ENCODE results near the gene MS4A8. TPM values are rescaled to one million over a fixed set of nuclear protein-coding genes. Genes with fewer than 3 reads are reported as not detected.
"Not testable (repeated sequence)": the region's sequence is repeated elsewhere in the genome, so short reads cannot be mapped to it uniquely, and the experiment has no call there.

The MS4A8 gene, protein sequence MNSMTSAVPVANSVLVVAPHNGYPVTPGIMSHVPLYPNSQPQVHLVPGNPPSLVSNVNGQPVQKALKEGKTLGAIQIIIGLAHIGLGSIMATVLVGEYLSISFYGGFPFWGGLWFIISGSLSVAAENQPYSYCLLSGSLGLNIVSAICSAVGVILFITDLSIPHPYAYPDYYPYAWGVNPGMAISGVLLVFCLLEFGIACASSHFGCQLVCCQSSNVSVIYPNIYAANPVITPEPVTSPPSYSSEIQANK
- total RNA-seq = not detected

DNA sequence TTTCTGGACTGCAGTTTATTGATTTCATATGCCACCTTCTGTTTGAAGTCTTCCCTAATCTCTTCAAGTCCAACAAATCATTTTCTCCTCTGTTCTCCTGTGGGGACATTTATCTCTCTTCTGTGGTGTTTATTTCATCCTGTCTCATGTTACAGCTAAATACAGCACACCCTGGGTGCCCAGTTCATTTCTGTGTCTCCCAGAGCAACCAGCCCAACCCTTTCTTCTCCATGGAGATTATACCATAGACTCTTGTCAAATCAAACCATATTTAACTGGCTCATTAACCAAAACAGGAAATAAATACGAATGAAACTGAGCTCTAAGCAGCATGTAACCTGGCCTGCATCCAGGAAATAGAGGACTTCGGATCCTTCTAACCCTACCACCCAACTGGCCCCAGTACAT lies at the start of gene MS4A8:
TSS of gene MS4A8 (plus strand) at position 329 of the 408 bp plus-strand sequence. CDS start 1,249 bp downstream, outside the sequence.
- H3K4me1 ChIP-seq = no peaks in the 10 kb centered on the region
- intact Hi-C loops (cut with DNase I) = no loop called here
- no peak within 1 kb of the TSS for H3K4me3 ChIP-seq
- no peaks in the 10 kb centered on the region for H3K36me3 ChIP-seq
- H3K27me3 ChIP-seq = no peaks in the 10 kb centered on the region
- TF ChIP-seq POLR2A (IDR thresholded peaks at IDR 0.05) = no peak
- no peak for TF ChIP-seq POLR2AphosphoS5 (IDR thresholded peaks at IDR 0.05; ENCODE audit: insufficient read depth in 1 of 2, low read depth in 1 of 2)
- TF ChIP-seq, protein P1, sequence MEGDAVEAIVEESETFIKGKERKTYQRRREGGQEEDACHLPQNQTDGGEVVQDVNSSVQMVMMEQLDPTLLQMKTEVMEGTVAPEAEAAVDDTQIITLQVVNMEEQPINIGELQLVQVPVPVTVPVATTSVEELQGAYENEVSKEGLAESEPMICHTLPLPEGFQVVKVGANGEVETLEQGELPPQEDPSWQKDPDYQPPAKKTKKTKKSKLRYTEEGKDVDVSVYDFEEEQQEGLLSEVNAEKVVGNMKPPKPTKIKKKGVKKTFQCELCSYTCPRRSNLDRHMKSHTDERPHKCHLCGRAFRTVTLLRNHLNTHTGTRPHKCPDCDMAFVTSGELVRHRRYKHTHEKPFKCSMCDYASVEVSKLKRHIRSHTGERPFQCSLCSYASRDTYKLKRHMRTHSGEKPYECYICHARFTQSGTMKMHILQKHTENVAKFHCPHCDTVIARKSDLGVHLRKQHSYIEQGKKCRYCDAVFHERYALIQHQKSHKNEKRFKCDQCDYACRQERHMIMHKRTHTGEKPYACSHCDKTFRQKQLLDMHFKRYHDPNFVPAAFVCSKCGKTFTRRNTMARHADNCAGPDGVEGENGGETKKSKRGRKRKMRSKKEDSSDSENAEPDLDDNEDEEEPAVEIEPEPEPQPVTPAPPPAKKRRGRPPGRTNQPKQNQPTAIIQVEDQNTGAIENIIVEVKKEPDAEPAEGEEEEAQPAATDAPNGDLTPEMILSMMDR (IDR thresholded peaks at IDR 0.05) = no peak
- no peak for DNase-seq (ENCODE audit: extremely low spot score in 2 of 2)
- no peaks in the 10 kb centered on the region for H3K9me3 ChIP-seq
- no peak within 1 kb of the TSS for H3K27ac ChIP-seq

DNA sequence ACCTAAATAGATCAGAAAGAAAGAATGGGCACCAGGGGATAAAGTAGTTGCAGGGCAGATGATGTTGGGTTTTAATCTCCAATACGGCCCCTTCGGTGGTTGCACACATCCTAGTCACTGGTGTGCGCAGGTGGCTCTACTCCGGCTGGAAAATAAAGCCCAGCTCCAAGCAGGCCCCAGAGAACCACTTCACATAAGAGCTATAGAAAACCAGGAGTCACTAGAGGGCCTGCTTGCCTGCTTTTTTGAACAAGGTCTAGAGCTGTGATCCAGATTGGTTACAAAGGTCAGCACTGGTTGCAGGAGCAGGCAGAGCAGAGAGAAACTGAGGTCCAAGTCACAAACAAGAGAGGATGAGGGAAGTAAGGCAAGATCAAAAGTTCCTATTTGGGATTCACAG lies 41.5 kb upstream of the MS4A8 start:
- intact Hi-C loops (cut with DNase I) = no loop called here
- Histone ChIP-seq H3K4me1 (no peaks in the 10 kb centered on the region), H3K27me3 (no peaks in the 10 kb centered on the region), H3K36me3 (no peaks in the 10 kb centered on the region), H3K4me3 (no peak overlapping the region), H3K9me3 (no peaks in the 10 kb centered on the region), H3K27ac (no peak overlapping the region)
- no peak for TF ChIP-seq POLR2AphosphoS5 (IDR thresholded peaks at IDR 0.05; ENCODE audit: insufficient read depth in 1 of 2, low read depth in 1 of 2)
- no peak for DNase-seq (ENCODE audit: extremely low spot score in 2 of 2)

DNA sequence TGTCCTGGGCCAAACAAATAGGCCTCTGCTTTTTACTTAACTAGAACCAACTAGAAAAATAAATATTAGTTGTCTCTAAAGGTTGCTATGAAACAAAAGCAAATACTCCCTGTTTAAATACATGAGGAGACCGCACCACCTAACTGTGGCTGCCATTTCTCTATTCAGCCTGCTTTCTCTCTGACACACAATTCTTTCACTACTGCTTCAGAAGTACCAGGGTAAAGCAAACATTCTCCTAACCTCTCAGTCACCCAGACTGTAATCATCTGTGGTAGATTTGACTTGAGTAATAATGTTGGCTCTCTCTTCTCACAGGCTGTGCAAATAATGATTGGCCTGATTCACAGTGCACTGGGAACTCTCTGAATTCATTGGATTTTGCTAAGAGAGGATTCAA lies 41.0 kb upstream of the MS4A8 start:
- intact Hi-C loops (cut with DNase I) = no loop called here
- no peak for DNase-seq (ENCODE audit: extremely low spot score in 2 of 2)
- Histone ChIP-seq H3K27ac (no peak overlapping the region), H3K4me3 (no peak overlapping the region), H3K27me3 (no peaks in the 10 kb centered on the region), H3K4me1 (no peaks in the 10 kb centered on the region), H3K9me3 (no peaks in the 10 kb centered on the region), H3K36me3 (no peaks in the 10 kb centered on the region)
- no peak for TF ChIP-seq POLR2A (IDR thresholded peaks at IDR 0.05)
- no peak for TF ChIP-seq POLR2AphosphoS5 (IDR thresholded peaks at IDR 0.05; ENCODE audit: insufficient read depth in 1 of 2, low read depth in 1 of 2)
- TF ChIP-seq, protein P1 (IDR thresholded peaks at IDR 0.05) = no peak

DNA sequence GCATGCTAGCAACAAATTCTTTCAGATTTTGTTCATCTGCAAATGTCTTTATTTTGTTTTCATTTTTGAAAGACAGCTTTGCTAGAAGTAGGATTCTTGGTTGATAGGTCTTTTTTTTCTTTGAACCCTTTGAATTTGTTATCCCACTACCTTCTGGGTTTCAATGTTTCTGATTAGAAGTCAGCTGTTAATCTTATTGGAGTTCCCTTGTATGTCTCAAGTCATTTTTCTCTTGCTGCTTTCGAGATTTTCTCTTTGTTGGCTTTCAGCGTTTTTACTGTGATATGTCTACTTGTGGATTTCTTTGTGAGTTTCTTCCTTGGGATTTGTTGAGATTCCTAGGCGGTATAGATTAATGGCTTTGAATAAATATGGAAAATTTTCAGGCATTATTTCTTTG lies 27.2 kb upstream of the MS4A8 start:
- Histone ChIP-seq H3K27me3 (no peaks in the 10 kb centered on the region), H3K27ac (no peak overlapping the region), H3K4me1 (no peaks in the 10 kb centered on the region), H3K36me3 (no peaks in the 10 kb centered on the region), H3K9me3 (no peaks in the 10 kb centered on the region), H3K4me3 (no peak overlapping the region)
- no peak for DNase-seq (ENCODE audit: extremely low spot score in 2 of 2)
- TF ChIP-seq, protein P1 (IDR thresholded peaks at IDR 0.05) = no peak
- intact Hi-C loops (cut with DNase I) = no loop called here

DNA sequence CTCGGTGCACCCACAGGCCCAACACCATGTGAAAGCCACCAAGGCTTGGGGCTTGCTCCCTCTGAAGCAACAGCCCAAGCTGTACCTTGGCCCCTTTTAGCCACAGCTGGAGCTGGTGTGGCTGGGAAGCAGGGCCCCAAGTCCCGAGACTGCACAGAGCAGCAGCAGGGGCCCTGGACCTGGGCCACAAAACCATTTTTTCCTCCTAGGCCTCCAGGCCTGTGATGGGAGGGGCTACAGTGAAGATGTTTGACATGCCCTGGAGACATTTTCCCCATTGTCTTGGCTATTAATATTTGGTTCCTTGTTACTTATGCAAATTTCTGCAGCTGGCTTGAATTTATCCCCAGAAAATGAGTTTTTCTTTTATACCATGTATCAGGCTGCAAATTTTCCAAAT lies 21.2 kb upstream of the MS4A8 start:
- H3K9me3 ChIP-seq; H3K36me3 ChIP-seq; H3K4me1 ChIP-seq; H3K4me3 ChIP-seq; H3K27ac ChIP-seq; DNase-seq (ENCODE audit: extremely low spot score in 2 of 2); H3K27me3 ChIP-seq; intact Hi-C loops (cut with DNase I): not testable (repeated sequence)

DNA sequence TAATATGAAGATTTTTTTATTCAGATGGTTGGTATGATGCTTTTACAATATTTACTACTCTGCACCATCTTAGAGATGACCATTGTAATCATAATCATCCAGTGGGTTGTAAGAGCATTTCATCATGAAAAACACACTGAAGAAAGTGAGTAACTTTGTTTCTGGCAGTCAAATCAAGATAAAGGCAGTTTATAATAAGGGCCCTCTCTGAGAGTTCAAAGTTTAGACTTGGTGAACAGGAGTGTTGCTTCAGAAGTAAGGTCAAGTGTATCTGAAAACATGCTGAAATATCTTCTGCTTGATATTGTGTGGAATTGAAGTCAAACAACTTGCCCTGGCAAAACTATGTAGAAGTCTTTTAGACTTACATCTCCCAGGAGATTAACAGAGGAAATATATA lies 19.5 kb upstream of the MS4A8 start:
- H3K4me1 ChIP-seq = no peaks in the 10 kb centered on the region
- no peak overlapping the region for H3K4me3 ChIP-seq
- intact Hi-C loops (cut with DNase I) = no loop called here
- no peak for DNase-seq (ENCODE audit: extremely low spot score in 2 of 2)
- H3K9me3 ChIP-seq = no peaks in the 10 kb centered on the region
- H3K27ac ChIP-seq = no peak overlapping the region
- H3K36me3 ChIP-seq = no peaks in the 10 kb centered on the region
- H3K27me3 ChIP-seq = no peaks in the 10 kb centered on the region
- no peak for TF ChIP-seq POLR2A (IDR thresholded peaks at IDR 0.05)
- TF ChIP-seq, protein P1 (IDR thresholded peaks at IDR 0.05) = no peak
- TF ChIP-seq POLR2AphosphoS5 (IDR thresholded peaks at IDR 0.05; ENCODE audit: insufficient read depth in 1 of 2, low read depth in 1 of 2) = no peak
